DND-41 (cell line): Measurements from ENCODE around the gene MYNN.
A peak's percentile ranks its signal among the peaks of the same experiment; 100 is the strongest.

Experiments
- ATAC-seq: fragments of 200-7000 bp; cut with Tn5 transposase; 3 replicates; pipeline ENCODE4 v1.9.1; 2021; ENCODE audit warnings: low read depth; ENCODE audit not compliant: insufficient read depth
- DNase-seq: peaks from one replicate; pipeline ENCODE4 v3.0.0-alpha.2; 2020
- H2AFZ ChIP-seq: 2 replicates; pipeline ENCODE4 v1.6.0; 2012; ENCODE audit warnings: low read depth, low read length
- H3K27ac ChIP-seq: 2 replicates; pipeline ENCODE4 v1.5.1; 2012; ENCODE audit warnings: low read length, inconsistent platforms
- H3K27me3 ChIP-seq: fragments of 200-600 bp; sonication (generic); 2 replicates; pipeline ENCODE4 v1.6.0; 2012; ENCODE audit warnings: low read length, mild to moderate bottlenecking, inconsistent platforms; ENCODE audit not compliant: insufficient read depth, poor library complexity
- H3K36me3 ChIP-seq: 2 replicates; pipeline ENCODE4 v1.5.1; 2012; ENCODE audit warnings: low read length, inconsistent platforms; ENCODE audit not compliant: insufficient read depth
- H3K4me1 ChIP-seq: 2 replicates; pipeline ENCODE4 v1.5.1; 2012; ENCODE audit warnings: mild to moderate bottlenecking, low read length; ENCODE audit not compliant: insufficient read depth
- H3K4me2 ChIP-seq: 2 replicates; pipeline ENCODE4 v1.6.0; 2012; ENCODE audit warnings: mild to moderate bottlenecking, moderate library complexity, low read length, inconsistent platforms; ENCODE audit not compliant: insufficient read depth
- H3K4me3 ChIP-seq, 2 experiments: fragments of 200-600 bp in 1 of 2; shearing (Covaris generic) in 1 of 2; 2 replicates each; pipeline ENCODE4 v1.5.1; 2012 to 2016; ENCODE audit warnings: inconsistent platforms in 2 of 2, low read length in 2 of 2, mild to moderate bottlenecking in 2 of 2, low read depth in 1 of 2, moderate library complexity in 1 of 2
- H3K79me2 ChIP-seq: 2 replicates; pipeline ENCODE4 v1.6.0; 2012; ENCODE audit warnings: low read length, inconsistent platforms; ENCODE audit not compliant: insufficient read depth
- H3K9ac ChIP-seq: 2 replicates; pipeline ENCODE4 v1.6.0; 2012; ENCODE audit warnings: low read depth, mild to moderate bottlenecking, inconsistent platforms, low read length, moderate library complexity
- H3K9me3 ChIP-seq: 2 replicates; pipeline ENCODE4 v1.5.1; 2012; ENCODE audit warnings: low read length, moderate library complexity, mild to moderate bottlenecking, inconsistent platforms; ENCODE audit not compliant: insufficient read depth, severe bottlenecking
- H4K20me1 ChIP-seq: 2 replicates; pipeline ENCODE4 v1.6.0; 2012; ENCODE audit warnings: low read length; ENCODE audit not compliant: insufficient read depth
- CTCF ChIP-seq: IDR thresholded peaks from 2 replicates; pipeline ENCODE4 v1.5.1; 2012; ENCODE audit warnings: borderline replicate concordance, low read length, moderate library complexity, mild to moderate bottlenecking; ENCODE audit not compliant: poor library complexity, severe bottlenecking; ENCODE audit errors: extremely low read depth
- EZH2 ChIP-seq: IDR thresholded peaks from 3 replicates; pipeline ENCODE4 v1.6.1; 2012; ENCODE audit warnings: borderline replicate concordance, low read depth, mild to moderate bottlenecking, moderate library complexity, low read length, inconsistent platforms; ENCODE audit not compliant: severe bottlenecking

MYNN gene

GRCh38 chr3:169772305-169772896 is 795 bp upstream of the MYNN start:
- Histone ChIP-seq H3K27me3 (no peaks in the 10 kb centered on the region), H3K4me1 (peaks cover 32% of the 10 kb centered on the region), H3K9ac (peak overlapping the region; percentile 87), H3K27ac (peak overlapping the region; percentile 92), H4K20me1 (no peaks in the 10 kb centered on the region; the same call in 1 of the 2 replicates), H3K79me2 (peaks cover 42% of the 10 kb centered on the region), H3K36me3 (peaks cover 31% of the 10 kb centered on the region), H3K4me2 (peak overlapping the region; percentile 78), H3K9me3 (no peaks in the 10 kb centered on the region), H2AFZ (peak overlapping the region; percentile 87), H3K4me3 (peak overlapping the region; percentile 79 to 80)
- DNase-seq (peak; percentile 79), ATAC-seq (peak; percentile 44)
- TF ChIP-seq CTCF (no peak), EZH2 (no peak)

- H3K36me3 ChIP-seq: peaks cover 49% of the 10 kb centered on the region
- TF ChIP-seq EZH2 (no peak), CTCF (no peak)
- H3K79me2 ChIP-seq: peaks cover 47% of the 10 kb centered on the region
Observed at GRCh38 chr3:169774186-169774585, 990 bp downstream of the MYNN start.

GRCh38 chr3:169777822-169778221 is 4.6 kb downstream of the MYNN start:
- Histone ChIP-seq H3K4me2 (no peak overlapping the region), H3K4me3 (no peak overlapping the region), H3K4me1 (peaks cover 27% of the 10 kb centered on the region), H3K27me3 (no peaks in the 10 kb centered on the region), H4K20me1 (peaks cover 3% of the 10 kb centered on the region; the same call in 1 of the 2 replicates), H3K9ac (no peak overlapping the region), H3K79me2 (peaks cover 49% of the 10 kb centered on the region), H3K27ac (no peak overlapping the region), H3K9me3 (no peaks in the 10 kb centered on the region), H2AFZ (no peak overlapping the region), H3K36me3 (peaks cover 84% of the 10 kb centered on the region)
- ATAC-seq (no peak), DNase-seq (no peak)
- TF ChIP-seq CTCF (no peak), EZH2 (no peak)

More at GRCh38 chr3:169774186-169774585, 990 bp downstream of the MYNN start:
- Histone ChIP-seq H3K27ac (peak overlapping the region; percentile 92), H3K4me2 (peak overlapping the region; percentile 78), H3K9ac (peak overlapping the region; percentile 87), H3K4me3 (peak overlapping the region; percentile 79 to 80; a peak in 3 of 4 replicates), H3K9me3 (no peaks in the 10 kb centered on the region), H3K4me1 (peaks cover 32% of the 10 kb centered on the region), H3K27me3 (no peaks in the 10 kb centered on the region), H2AFZ (no peak overlapping the region), H4K20me1 (no peaks in the 10 kb centered on the region; the same call in 1 of the 2 replicates)
- no peak for ATAC-seq
- DNase-seq: no peak
